B cell (primary cell): ENCODE data around the gene RTN4IP1. TPM values are rescaled to one million over a fixed set of nuclear protein-coding genes. Genes with fewer than 3 reads are reported as not detected.

Experiments used
- ATAC-seq: fragments of 200-7000 bp; cut with Tn5 transposase; one replicate; pipeline ENCODE4 v1.10.0; 2021; ENCODE audit warnings: low read depth, mild to moderate bottlenecking, moderate number of reproducible peaks, moderate library complexity
- CTCF ChIA-PET: fragments of 350-600 bp; sonication (Branson Sonifier 250); formaldehyde crosslinking; loops from one replicate; lab custom pipeline; 2021; ENCODE audit warnings: antibody characterized with exemption, inconsistent platforms; lab: Charles Lee
- POLR2A ChIA-PET: fragments of 350-600 bp; sonication (Branson Sonifier 250); formaldehyde crosslinking; loops from one replicate; lab custom pipeline; 2021; ENCODE audit warnings: antibody characterized with exemption; lab: Charles Lee
- DNase-seq: peaks from one replicate; pipeline ENCODE4 v3.0.0; 2013
- H2AFZ ChIP-seq: 2 replicates; pipeline ENCODE4 v1.6.1; 2012; ENCODE audit warnings: mild to moderate bottlenecking, low read depth, low read length; ENCODE audit not compliant: insufficient read depth, poor library complexity, severe bottlenecking
- H3K27ac ChIP-seq, 2 donors: 1 replicate in 1 of 2; 2 replicates in 1 of 2; pipeline ENCODE4 v1.5.1; 2012 to 2013; ENCODE audit warnings: low read length in 2 of 2, mild to moderate bottlenecking in 2 of 2, moderate library complexity in 1 of 2
- H3K27me3 ChIP-seq, 4 experiments: fragments of 200-600 bp in 1 of 4; sonication (generic) in 1 of 4; replicated peaks in 1 of 4; 1 replicate in 2 of 4; 2 replicates in 2 of 4; pipeline versions ENCODE4 v1.6.1 to v1.7.0; 2013 to 2016; ENCODE audit warnings: low read length in 3 of 4, mild to moderate bottlenecking in 2 of 4, mixed read lengths in 1 of 4, moderate library complexity in 1 of 4; ENCODE audit not compliant: insufficient read depth in 4 of 4, control insufficient read depth in 3 of 4; ENCODE audit errors: control extremely low read depth in 1 of 4
- H3K36me3 ChIP-seq, 2 experiments: replicated peaks in 1 of 2; 1 replicate in 1 of 2; 2 replicates in 1 of 2; pipeline versions ENCODE4 v1.6.1 to v1.7.1; 2013; ENCODE audit warnings: low read length in 1 of 2; ENCODE audit not compliant: insufficient read depth in 2 of 2, control insufficient read depth in 1 of 2; ENCODE audit errors: control extremely low read depth in 1 of 2, extremely low read depth in 1 of 2
- H3K4me1 ChIP-seq, 2 donors: fragments of 200-600 bp in 1 of 2; sonication (generic) in 1 of 2; 1 replicate in 1 of 2; 2 replicates in 1 of 2; pipeline versions ENCODE4 v1.5.1 to v1.6.1; 2013 to 2017; ENCODE audit warnings: low read length in 2 of 2; ENCODE audit not compliant: control insufficient read depth in 2 of 2, insufficient read depth in 2 of 2
- H3K4me2 ChIP-seq: replicated peaks from 2 replicates; pipeline ENCODE3; 2012; ENCODE audit warnings: mild to moderate bottlenecking, low read depth, low read length; ENCODE audit not compliant: poor library complexity, severe bottlenecking
- H3K4me3 ChIP-seq, 5 experiments: fragments of 200-600 bp in 1 of 5; sonication (generic) in 1 of 5; 1 replicate in 3 of 5; 2 replicates in 2 of 5; pipeline versions ENCODE4 v1.5.1 to v1.7.0; 2011 to 2016; ENCODE audit warnings: low read length in 4 of 5, mild to moderate bottlenecking in 4 of 5, low read depth in 2 of 5, control low read depth in 1 of 5, moderate library complexity in 1 of 5; ENCODE audit not compliant: insufficient read depth in 1 of 5; ENCODE audit errors: control extremely low read depth in 1 of 5, extremely low read depth in 1 of 5
- H3K79me2 ChIP-seq: fragments of 200-600 bp; sonication (generic); one replicate; pipeline ENCODE4 v1.6.0; 2016; ENCODE audit warnings: low read length; ENCODE audit not compliant: control insufficient read depth, insufficient read depth
- H3K9ac ChIP-seq: fragments of 200-600 bp; sonication (generic); 2 replicates; pipeline ENCODE4 v1.6.1; 2017; ENCODE audit warnings: mild to moderate bottlenecking, low read length, moderate library complexity
- H3K9me3 ChIP-seq, 3 donors: one replicate each; pipeline versions ENCODE4 v1.6.1 to v1.7.1; 2013; ENCODE audit warnings: low read length in 2 of 3; ENCODE audit not compliant: control insufficient read depth in 2 of 3, insufficient read depth in 1 of 3; ENCODE audit errors: control extremely low read depth in 1 of 3
- H4K20me1 ChIP-seq: 2 replicates; pipeline ENCODE4 v1.6.0; 2012; ENCODE audit warnings: mild to moderate bottlenecking, low read length; ENCODE audit not compliant: insufficient read depth, control insufficient read depth, poor library complexity, severe bottlenecking
- H3K27ac Mint-ChIP-seq: one replicate; pipeline ENCODE4 v1.8.0; 2021; ENCODE audit warnings: mixed read lengths
- H3K27me3 Mint-ChIP-seq: one replicate; pipeline ENCODE4 v1.8.0; 2021; ENCODE audit warnings: mixed read lengths
- H3K4me1 Mint-ChIP-seq: one replicate; pipeline ENCODE4 v1.8.0; 2021; ENCODE audit warnings: mixed read lengths
- H3K4me3 Mint-ChIP-seq: one replicate; pipeline ENCODE4 v1.8.0; 2021; ENCODE audit warnings: mixed read lengths
- H3K9me3 Mint-ChIP-seq: one replicate; pipeline ENCODE4 v1.8.0; 2022; ENCODE audit warnings: mixed read lengths; ENCODE audit not compliant: insufficient read depth
- CTCF ChIP-seq: fragments of 200-600 bp; IDR thresholded peaks from one replicate; pipeline ENCODE4 v1.8.0; 2022; ENCODE audit warnings: antibody characterized with exemption, mild to moderate bottlenecking
- EZH2 ChIP-seq: IDR thresholded peaks from 2 replicates; pipeline ENCODE4 v1.6.1; 2012; ENCODE audit warnings: borderline replicate concordance, low read depth, mild to moderate bottlenecking, moderate library complexity, low read length; ENCODE audit not compliant: insufficient read depth, poor library complexity, severe bottlenecking
- WGBS: methylation state at CpG from one replicate; pipeline ENCODE4 v1.1.5; 2013; ENCODE audit warnings: missing lambda C conversion rate; ENCODE audit not compliant: insufficient coverage; 5-methylcytosine and 5-hydroxymethylcytosine counted together
- intact Hi-C: fragments of 100-400 bp; cut with micrococcal nuclease; formaldehyde crosslinking; loops from one replicate; pipeline ENCODE4 v1.10.0; 2022
- polyA plus RNA-seq: library from polyadenylated mRNA; depleted of rRNA; stranded (reverse); fragments of >200 nt; gene quantifications from 2 replicates; pipeline ENCODE4 v1.2.3, GENCODE V29; 2012
- total RNA-seq, 2 donors: library from RNA; stranded (reverse); fragments of 120-200 nt in 1 of 2; gene quantifications; 1 replicate in 1 of 2; 2 replicates in 1 of 2; pipeline versions ENCODE4 v1.2.3 to v1.2.4, GENCODE V29; 2013 to 2022

The RTN4IP1 gene
- total and polyA plus RNA-seq, 2 donors (not counting 1 experiment from before 2014, with no cell fraction given) = 9.4 to 12.1 TPM

- H3K27ac ChIP-seq = peak overlapping the region; percentile 88 to 93
- no peaks in the 10 kb centered on the region for H4K20me1 ChIP-seq
- ChIA-PET POLR2A (interaction anchor here (0.9 to 2.3 kb wide), 3 partner anchors 14 to 38 kb away, joined by 3 to 21 read pairs (median 5); no protein-coding TSS in a partner anchor), CTCF (interaction anchor here (0.6 to 4.7 kb wide), 12 partner anchors 8 to 104 kb away, joined by 3 to 33 read pairs (median 6); no protein-coding TSS in a partner anchor)
- peak overlapping the region; percentile 67 for H3K4me2 ChIP-seq
- peak; percentile 27 for DNase-seq
- Mint-ChIP-seq H3K27me3 (no peaks in the 10 kb centered on the region), H3K4me3 (peak overlapping the region; percentile 30), H3K27ac (peak overlapping the region; percentile 99), H3K9me3 (no peaks in the 10 kb centered on the region), H3K4me1 (peaks cover 53% of the 10 kb centered on the region)
- 60% methylated on average over 1 of the region's 6 CpGs for WGBS
- H3K36me3 ChIP-seq = peaks cover 13 to 56% of the 10 kb centered on the region in 2 experiments
- no peak overlapping the region for H2AFZ ChIP-seq
- intact Hi-C loops = loop anchor here (1.0 to 2.0 kb wide), 4 partner anchors 10 to 36 kb away; no protein-coding TSS in a partner anchor
- TF ChIP-seq CTCF (no peak), EZH2 (no peak)
- no peak for ATAC-seq
- H3K79me2 ChIP-seq = peaks cover 19% of the 10 kb centered on the region
- H3K9me3 ChIP-seq = no peaks in the 10 kb centered on the region
- peaks cover 35% of the 10 kb centered on the region in 2 donors for H3K4me1 ChIP-seq
- H3K27me3 ChIP-seq = no peaks in the 10 kb centered on the region
- peak overlapping the region in 1 of 5 experiments; percentile 42 for H3K4me3 ChIP-seq
- no peak overlapping the region for H3K9ac ChIP-seq
Observed at GRCh38 chr6:106547601-106548453, 81.5 kb downstream of the RTN4IP1 start.
